NCI-H69 (cell line): ENCODE data around the gene KCNE3.
A peak's percentile ranks its signal among the peaks of the same experiment; 100 is the strongest.

Experiments
- DNase-seq: peaks from one replicate; lab custom pipeline; 2025; lab: John Stamatoyannopoulos, UW

Gene KCNE3

GRCh38 chr11:74471668-74472429, 4.5 kb upstream of the KCNE3 start:
- DNase-seq = no peak

DNA sequence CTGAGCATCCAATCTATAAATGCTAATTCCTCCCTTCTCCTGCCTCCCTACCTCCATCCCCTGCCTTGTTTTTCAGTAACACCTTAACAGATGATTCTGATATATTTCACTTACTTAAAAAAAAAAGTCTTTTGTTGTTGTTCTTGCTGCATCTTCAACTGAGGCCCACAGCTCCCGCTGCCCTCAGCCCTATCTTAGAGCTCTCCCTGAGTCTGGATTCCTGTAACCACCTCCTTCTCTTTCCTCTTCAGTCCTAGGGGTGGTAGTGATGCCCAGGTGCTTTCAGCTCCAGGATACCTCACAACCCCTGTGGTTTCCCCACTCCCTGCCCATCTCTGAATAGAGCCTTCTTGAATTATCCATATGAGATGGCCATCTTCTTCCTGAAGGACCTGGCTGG, 3.7 kb upstream of the KCNE3 start:
- DNase-seq = no peak

DNA sequence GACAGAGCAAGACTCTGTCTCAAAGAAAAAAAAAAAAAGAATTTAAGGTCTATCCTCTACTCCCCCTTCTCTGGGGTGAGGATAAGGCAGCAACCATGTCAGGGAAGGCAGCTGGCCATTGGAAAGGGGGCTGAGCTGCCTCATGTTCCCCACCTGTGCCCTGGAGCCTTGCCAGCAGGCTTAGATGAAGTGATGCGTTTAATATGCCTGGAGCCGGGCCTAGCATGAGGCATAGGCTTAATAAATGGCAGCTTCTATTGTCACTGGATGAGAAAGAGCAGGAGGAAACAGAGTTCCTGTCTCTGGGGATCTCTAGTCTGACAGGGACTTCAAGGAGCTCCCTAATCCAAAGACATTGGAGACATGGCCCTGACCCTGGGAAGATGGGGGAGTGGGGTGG, 3.2 kb upstream of the KCNE3 start:
- peak; percentile 93 for DNase-seq

DNA sequence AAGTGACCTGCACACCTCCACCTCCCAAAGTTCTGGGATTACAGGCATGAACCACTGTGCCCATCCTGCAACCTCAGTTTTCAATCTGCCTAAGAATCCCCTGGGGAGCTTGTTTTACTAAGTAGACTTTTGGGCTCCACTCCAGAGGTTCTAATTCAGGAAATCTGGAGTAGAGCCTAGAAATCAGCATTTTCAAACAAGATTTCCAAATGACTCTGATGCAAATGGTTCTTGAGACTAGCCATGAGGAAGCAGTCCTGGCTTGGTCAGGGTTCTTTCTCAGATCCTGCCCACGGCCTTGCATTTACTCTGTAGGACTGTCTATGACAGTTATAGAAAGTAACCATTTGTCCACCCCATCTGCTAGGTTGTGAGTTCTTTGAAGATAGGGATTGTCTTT, 1.6 kb upstream of the KCNE3 start:
- peak; percentile 24 for DNase-seq

DNA sequence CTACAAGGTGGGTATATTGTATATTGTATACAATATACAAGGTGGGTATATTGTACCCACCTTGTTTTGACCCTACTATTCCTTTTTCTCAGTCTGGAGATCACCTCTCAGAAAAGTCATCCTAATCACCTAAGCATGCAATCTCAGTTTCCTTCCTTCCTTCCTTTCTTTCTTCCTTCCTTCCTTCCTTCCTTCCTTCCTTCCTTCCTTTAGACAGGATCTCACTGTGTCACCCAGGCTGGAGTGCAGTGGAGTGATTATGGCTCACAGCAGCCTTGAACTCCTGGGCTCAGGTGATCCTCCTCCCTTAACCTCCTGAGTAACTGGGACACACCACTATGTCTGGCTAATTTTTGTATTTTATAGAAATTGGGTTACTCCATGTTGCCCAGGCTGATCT, 1.2 kb upstream of the KCNE3 start:
- no peak for DNase-seq

GRCh38 chr11:74468058-74468457, 709 bp upstream of the KCNE3 start:
- DNase-seq = peak; percentile 30

- DNase-seq = peak; percentile 71
Measured at GRCh38 chr11:74465291-74465708, 2.0 kb downstream of the KCNE3 start.

- no peak for DNase-seq
Measured at GRCh38 chr11:74464746-74465145, 2.6 kb downstream of the KCNE3 start.

DNA sequence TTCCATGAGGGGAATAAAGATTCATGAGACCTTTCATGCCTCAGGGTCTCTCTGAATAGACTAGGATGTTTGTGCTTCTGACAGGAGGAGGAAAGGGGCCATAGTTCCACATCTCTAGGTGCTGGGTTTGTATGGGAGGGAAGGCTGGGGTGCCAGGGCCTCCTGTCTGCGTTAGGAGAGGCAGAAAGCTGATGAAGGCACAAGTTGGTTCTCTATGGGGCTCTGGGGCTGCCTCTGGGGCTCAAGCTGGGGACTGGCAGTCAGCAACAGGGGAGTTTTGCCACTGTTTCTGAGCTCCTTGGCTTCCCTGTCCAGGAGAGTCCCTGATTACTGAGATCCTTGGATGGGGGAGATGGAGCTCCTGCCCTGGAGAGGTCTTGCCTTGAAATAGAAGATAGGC, 4.1 kb downstream of the KCNE3 start:
- no peak for DNase-seq

- no peak for DNase-seq
Measured at GRCh38 chr11:74462631-74463030, 4.7 kb downstream of the KCNE3 start.

GRCh38 chr11:74462009-74462408, 5.3 kb downstream of the KCNE3 start:
- no peak for DNase-seq

DNA sequence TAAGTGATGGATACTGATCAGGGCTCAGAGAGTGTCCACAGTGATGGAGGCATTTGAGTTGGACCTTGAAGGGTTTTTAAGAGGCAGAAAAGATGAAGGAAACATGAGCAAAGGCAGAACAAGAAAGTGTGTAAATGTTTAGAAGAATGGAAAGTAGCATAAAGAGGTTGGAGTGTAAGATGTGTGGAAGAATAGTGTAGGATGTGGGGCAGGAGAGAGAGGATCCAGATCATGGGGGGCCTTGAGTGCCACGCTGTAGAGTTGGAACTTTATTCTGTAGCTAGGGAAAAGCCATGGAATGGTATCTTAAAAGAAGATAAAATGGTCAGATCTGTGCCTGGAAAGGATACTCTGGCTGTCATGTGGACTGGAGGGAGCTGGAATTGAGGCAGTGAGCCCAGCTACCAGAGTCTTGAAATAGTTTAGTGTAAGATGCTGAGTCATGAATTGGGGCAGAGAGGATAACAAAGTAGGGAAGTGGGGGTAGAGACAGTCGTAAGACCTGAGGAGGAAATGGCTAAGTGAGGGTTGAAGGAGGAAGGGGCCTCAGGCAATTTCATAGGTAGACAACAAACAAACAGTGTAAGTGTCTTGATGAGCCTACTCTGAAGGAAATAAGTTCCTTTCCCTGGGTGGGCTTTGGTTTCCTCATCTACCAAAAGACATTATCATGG, 6.7 kb downstream of the KCNE3 start:
- DNase-seq = no peak

- no peak for DNase-seq
Measured at GRCh38 chr11:74460065-74460464, 7.3 kb downstream of the KCNE3 start.

GRCh38 chr11:74459584-74459983, 7.8 kb downstream of the KCNE3 start:
- DNase-seq = no peak

DNA sequence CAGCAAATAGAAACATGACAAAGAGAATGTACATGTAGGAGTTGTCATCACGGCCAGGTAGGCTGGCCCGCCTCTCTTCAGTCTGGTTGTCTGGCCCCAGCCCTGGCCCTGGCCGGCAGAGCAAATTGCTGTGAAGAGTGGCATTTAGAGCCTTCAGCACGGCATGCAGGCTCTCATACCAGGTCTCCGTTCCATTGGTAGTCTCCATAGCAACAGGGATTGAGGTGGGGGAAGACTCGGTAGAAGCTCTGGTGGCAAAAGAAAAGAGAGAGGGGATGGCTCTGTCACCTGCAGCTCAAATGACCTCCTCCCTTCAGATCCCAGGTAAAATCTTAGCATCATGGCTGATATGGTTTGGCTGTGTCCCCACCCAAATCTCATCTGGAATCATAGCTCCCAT, 10.0 kb downstream of the KCNE3 start:
- DNase-seq = no peak

DNA sequence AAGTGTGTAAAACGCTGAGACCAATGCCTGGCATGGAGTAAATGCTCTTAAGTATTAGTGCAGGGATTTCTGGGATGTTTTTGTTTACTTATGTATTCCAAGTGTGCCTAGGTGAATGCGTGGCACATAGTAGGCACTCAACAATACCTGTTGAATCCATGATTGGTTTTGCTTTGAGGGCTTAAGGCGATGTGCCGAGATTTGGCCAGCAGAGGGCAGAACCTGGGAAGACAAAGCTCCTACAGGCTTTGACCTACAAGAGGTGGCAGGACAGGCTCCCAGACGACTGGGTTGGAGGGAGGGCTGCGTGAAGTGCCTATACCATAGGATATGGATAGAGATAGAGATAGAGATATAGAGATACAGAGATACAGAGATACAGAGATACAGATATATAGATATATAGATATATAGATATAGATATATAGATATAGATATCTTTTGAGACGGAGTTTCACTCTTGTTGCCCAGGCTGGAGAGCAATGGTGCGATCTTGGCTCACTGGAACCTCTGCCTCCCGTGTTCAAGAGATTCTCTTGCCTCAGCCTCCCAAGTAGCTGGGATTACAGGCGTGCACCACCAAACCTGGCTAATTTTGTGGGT, 13.9 kb downstream of the KCNE3 start:
- peak; percentile 84 for DNase-seq

DNA sequence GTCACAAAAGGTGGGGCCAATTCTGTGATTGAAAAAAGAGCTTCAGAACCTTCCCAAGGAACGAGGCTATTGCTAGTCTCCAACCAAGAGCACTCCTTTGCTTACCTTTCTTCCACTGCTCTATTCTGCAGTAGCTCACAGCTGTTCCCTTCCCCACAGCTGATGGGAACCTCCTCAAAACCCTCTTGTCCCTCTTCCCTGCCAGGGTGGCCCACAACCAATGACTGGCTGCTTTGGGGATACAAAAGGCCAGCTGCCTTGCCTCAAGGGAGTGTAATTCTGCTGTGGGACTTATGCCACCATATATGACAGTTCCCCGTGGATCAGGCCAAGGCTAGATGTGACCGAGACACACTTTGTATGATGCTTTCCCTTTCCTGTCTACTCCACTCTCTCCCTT, 15.0 kb downstream of the KCNE3 start:
- no peak for DNase-seq

DNA sequence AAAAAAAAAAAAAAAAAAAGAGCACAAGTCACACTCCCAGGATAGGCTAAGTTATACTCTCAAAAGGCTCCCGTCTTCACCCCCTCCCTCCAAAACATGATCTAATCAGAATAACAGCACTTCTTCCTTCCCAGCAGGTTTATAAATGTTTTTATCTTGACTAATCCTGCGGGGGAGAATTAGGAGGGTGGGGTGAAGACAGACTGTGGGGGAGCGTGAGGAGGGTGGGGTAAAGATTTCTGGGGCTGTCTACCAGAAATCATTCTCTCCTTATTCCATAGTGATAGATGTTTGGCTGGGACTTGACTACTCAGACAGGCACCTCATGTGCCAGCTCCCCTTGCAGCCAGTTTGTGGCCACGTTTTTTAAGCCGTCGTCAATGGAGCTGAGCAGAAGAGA, 17.0 kb downstream of the KCNE3 start:
- DNase-seq = no peak

GRCh38 chr11:74449369-74449931, 17.9 kb downstream of the KCNE3 start:
- peak; percentile 97 for DNase-seq

GRCh38 chr11:74447720-74448119, 19.6 kb downstream of the KCNE3 start:
- no peak for DNase-seq

DNA sequence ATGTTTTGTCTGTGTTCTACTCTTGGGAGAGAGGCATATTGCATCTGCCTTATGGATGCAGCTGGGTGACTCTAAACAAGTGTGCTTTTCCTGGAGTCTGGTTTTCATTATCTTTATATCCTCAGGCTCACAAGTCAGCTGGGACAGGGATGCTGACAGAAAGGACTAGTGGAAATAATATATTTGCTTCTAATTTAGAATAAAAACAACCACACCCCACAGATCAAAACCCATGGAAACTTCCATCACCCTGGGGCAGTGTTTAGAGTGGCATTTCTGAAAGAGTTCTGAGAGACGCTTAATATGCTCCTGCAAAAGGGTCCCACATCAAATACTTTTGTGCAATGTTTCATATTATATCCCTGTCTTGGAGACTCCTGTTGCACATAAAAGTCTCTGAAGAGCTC, 20.8 kb downstream of the KCNE3 start:
- no peak for DNase-seq

GRCh38 chr11:74444173-74444826, 23.0 kb downstream of the KCNE3 start:
- peak; percentile 48 for DNase-seq
